Stimulated activated CD4-positive, alpha-beta T cell treated with anti-CD3 and anti-CD28 coated beads, Interleukin-12 subunit alpha, Interleukin-12 subunit beta, amount 100 ng/mL, for 48 hours (primary cell): ENCODE measurements around the gene CC2D1B.

Source experiments
- DNase-seq, 3 donors: peaks; one replicate each; pipeline ENCODE4 v3.0.0-alpha.2; 2020; ENCODE audit warnings: low read depth in 2 of 3, low spot score in 1 of 3

The CC2D1B gene

GRCh38 chr1:52360595-52360968 is 5.4 kb downstream of the CC2D1B start:
- DNase-seq = no peak

- DNase-seq = no peak
Observed at GRCh38 chr1:52359676-52360594, 6.1 kb downstream of the CC2D1B start.

- DNase-seq = no peak
Observed at GRCh38 chr1:52358851-52359497, 7.0 kb downstream of the CC2D1B start.

GRCh38 chr1:52357397-52357796 is 8.6 kb downstream of the CC2D1B start:
- no peak for DNase-seq

GRCh38 chr1:52356818-52357355 is 9.1 kb downstream of the CC2D1B start:
- DNase-seq = no peak

- no peak for DNase-seq
Observed at GRCh38 chr1:52355847-52356505, 10.0 kb downstream of the CC2D1B start.

GRCh38 chr1:52355436-52355835 is 10.6 kb downstream of the CC2D1B start:
- no peak for DNase-seq

GRCh38 chr1:52352690-52353089 is 13.3 kb downstream of the CC2D1B start:
- no peak for DNase-seq

GRCh38 chr1:52348704-52349300 is 17.2 kb downstream of the CC2D1B start:
- DNase-seq = no peak

GRCh38 chr1:52346653-52347052 is 19.4 kb downstream of the CC2D1B start:
- DNase-seq = no peak

GRCh38 chr1:52345252-52345651 is 20.8 kb downstream of the CC2D1B start:
- no peak for DNase-seq

GRCh38 chr1:52343979-52344378 is 22.0 kb downstream of the CC2D1B start:
- no peak for DNase-seq

GRCh38 chr1:52341655-52342260 is 24.2 kb downstream of the CC2D1B start:
- DNase-seq = no peak

- no peak for DNase-seq
Observed at GRCh38 chr1:52337439-52337838, 28.6 kb downstream of the CC2D1B start.

- no peak for DNase-seq
Observed at GRCh38 chr1:52334906-52335528, 31.0 kb downstream of the CC2D1B start.

- DNase-seq = no peak
Observed at GRCh38 chr1:52332411-52332810, 33.6 kb downstream of the CC2D1B start.

- DNase-seq = no peak
Observed at GRCh38 chr1:52328615-52329014, 37.4 kb downstream of the CC2D1B start.

- no peak for DNase-seq
Observed at GRCh38 chr1:52325786-52326185, 40.2 kb downstream of the CC2D1B start.

- no peak for DNase-seq
Observed at GRCh38 chr1:52323731-52324130, 42.3 kb downstream of the CC2D1B start.

- no peak for DNase-seq
Observed at GRCh38 chr1:52321061-52321460, 44.9 kb downstream of the CC2D1B start.
